GM23338 (cell line): ENCODE results near the gene CCDC85B. TPM values are rescaled to one million over a fixed set of nuclear protein-coding genes. Genes with fewer than 3 reads are reported as not detected.

Experiments
- ATAC-seq: fragments of 200-7000 bp; cut with Tn5 transposase; 3 replicates; pipeline ENCODE4 v1.9.1; 2020
- DNase-seq: peaks from one replicate; pipeline ENCODE4 v3.0.0-alpha.2; 2015; ENCODE audit warnings: low spot score
- H2AFZ ChIP-seq: fragments of 200-600 bp; sonication (generic); 2 replicates; pipeline ENCODE4 v1.8.0; 2016; ENCODE audit warnings: antibody characterized with exemption, mild to moderate bottlenecking, moderate library complexity
- H3F3A ChIP-seq: fragments of 200-600 bp; sonication (generic); replicated peaks from 2 replicates; pipeline ENCODE4 v1.8.0; 2017; ENCODE audit warnings: antibody characterized with exemption, mixed run types, low read depth
- H3K27ac ChIP-seq: fragments of 200-600 bp; sonication (generic); 2 replicates; pipeline ENCODE4 v1.6.1; 2016; ENCODE audit warnings: low read depth
- H3K27me3 ChIP-seq: fragments of 200-600 bp; sonication (generic); 2 replicates; pipeline ENCODE4 v1.8.0; 2016; ENCODE audit warnings: mild to moderate bottlenecking, mixed run types, moderate library complexity; ENCODE audit not compliant: insufficient read depth
- H3K36me3 ChIP-seq: fragments of 200-600 bp; sonication (generic); 2 replicates; pipeline ENCODE4 v1.8.0; 2016; ENCODE audit warnings: mild to moderate bottlenecking; ENCODE audit not compliant: insufficient read depth
- H3K4me1 ChIP-seq: fragments of 200-600 bp; sonication (generic); 2 replicates; pipeline ENCODE4 v1.8.0; 2016; ENCODE audit warnings: mild to moderate bottlenecking, moderate library complexity; ENCODE audit not compliant: insufficient read depth
- H3K4me2 ChIP-seq: fragments of 200-600 bp; sonication (generic); 2 replicates; pipeline ENCODE4 v1.7.1; 2017; ENCODE audit warnings: mixed run types
- H3K4me3 ChIP-seq: fragments of 200-600 bp; sonication (generic); 2 replicates; pipeline ENCODE4 v1.6.1; 2016; ENCODE audit warnings: mixed run types
- H3K79me2 ChIP-seq: fragments of 200-600 bp; sonication (generic); replicated peaks from 2 replicates; pipeline ENCODE4 v1.8.0; 2017; ENCODE audit warnings: mild to moderate bottlenecking; ENCODE audit not compliant: insufficient read depth
- H3K9me2 ChIP-seq: fragments of 200-600 bp; sonication (generic); 2 replicates; pipeline ENCODE4 v1.8.0; 2017; ENCODE audit not compliant: insufficient read depth
- H4K20me1 ChIP-seq: fragments of 200-600 bp; sonication (generic); replicated peaks from 2 replicates; pipeline ENCODE4 v1.8.0; 2017; ENCODE audit warnings: mild to moderate bottlenecking; ENCODE audit not compliant: insufficient read depth
- H3K27ac Mint-ChIP-seq: 2 replicates; pipeline ENCODE4 v1.8.0; 2020; ENCODE audit warnings: inconsistent platforms, mild to moderate bottlenecking, moderate library complexity, mixed read lengths
- H3K27me3 Mint-ChIP-seq: 3 replicates; pipeline ENCODE4 v1.8.0; 2022; ENCODE audit warnings: low read depth, mild to moderate bottlenecking, moderate library complexity, mixed read lengths, inconsistent platforms; ENCODE audit not compliant: insufficient read depth, poor library complexity
- H3K36me3 Mint-ChIP-seq: 3 replicates; pipeline ENCODE4 v1.8.0; 2021; ENCODE audit warnings: low read depth, mild to moderate bottlenecking, inconsistent platforms, moderate library complexity, mixed read lengths
- H3K4me1 Mint-ChIP-seq: 3 replicates; pipeline ENCODE4 v1.8.0; 2020; ENCODE audit warnings: mild to moderate bottlenecking, inconsistent platforms, mixed read lengths
- H3K4me3 Mint-ChIP-seq: 3 replicates; pipeline ENCODE4 v1.8.0; 2021; ENCODE audit warnings: moderate library complexity, mild to moderate bottlenecking, inconsistent platforms, mixed read lengths
- H3K9me3 Mint-ChIP-seq: 3 replicates; pipeline ENCODE4 v1.8.0; 2020; ENCODE audit warnings: moderate library complexity, mild to moderate bottlenecking, inconsistent platforms, mixed read lengths
- CREB1 ChIP-seq: fragments of 250-450 bp; sonication (Bioruptor Pico); IDR thresholded peaks from 2 replicates; pipeline ENCODE4 v1.5.0; 2020; ENCODE audit warnings: low read depth, mild to moderate bottlenecking, moderate library complexity
- CTCF ChIP-seq, 2 experiments: fragments of 200-600 bp in 1 of 2; sonication (generic) in 1 of 2; conservative IDR thresholded peaks; 2 replicates each; pipeline versions ENCODE4 v1.5.1 to v1.6.1; 2016 to 2017; ENCODE audit warnings: antibody characterized with exemption in 2 of 2, low read depth in 2 of 2, mild to moderate bottlenecking in 2 of 2, moderate library complexity in 1 of 2
- EZH2 ChIP-seq: fragments of 200-600 bp; sonication (generic); IDR thresholded peaks from one replicate; pipeline ENCODE4 v1.8.0; 2017; ENCODE audit warnings: antibody characterized with exemption, mild to moderate bottlenecking, low read depth; ENCODE audit not compliant: unreplicated experiment
- EZH2phosphoT487 ChIP-seq: fragments of 200-600 bp; sonication (generic); IDR thresholded peaks from one replicate; pipeline ENCODE4 v1.8.1; 2018; ENCODE audit warnings: antibody characterized with exemption; ENCODE audit not compliant: unreplicated experiment
- JUNB ChIP-seq: IDR thresholded peaks from one replicate; pipeline ENCODE4 v1.6.1; 2016; ENCODE audit warnings: antibody characterized with exemption; ENCODE audit not compliant: unreplicated experiment
- NANOG ChIP-seq: IDR thresholded peaks from 2 replicates; pipeline ENCODE4 v1.6.1; 2016; ENCODE audit warnings: antibody characterized with exemption, borderline replicate concordance
- POLR2AphosphoS5 ChIP-seq: IDR thresholded peaks from 2 replicates; pipeline ENCODE4 v1.6.1; 2016; ENCODE audit warnings: antibody characterized with exemption, low read depth
- REST ChIP-seq: IDR thresholded peaks from one replicate; pipeline ENCODE4 v1.6.1; 2018; ENCODE audit warnings: antibody characterized with exemption; ENCODE audit not compliant: unreplicated experiment
- STAT1 ChIP-seq: IDR thresholded peaks from one replicate; pipeline ENCODE4 v1.6.1; 2016; ENCODE audit warnings: antibody characterized with exemption; ENCODE audit not compliant: unreplicated experiment
- ZNF114 ChIP-seq: fragments of 250-450 bp; sonication (Bioruptor Pico); IDR thresholded peaks from 2 replicates; pipeline ENCODE4 v1.5.0; 2020; ENCODE audit warnings: mild to moderate bottlenecking, moderate library complexity
- ZNF331 ChIP-seq: fragments of 250-450 bp; sonication (Bioruptor Pico); IDR thresholded peaks from 2 replicates; pipeline ENCODE4 v1.5.0; 2020; ENCODE audit warnings: low read depth, mild to moderate bottlenecking, moderate library complexity
- polyA plus RNA-seq: library from polyadenylated mRNA; unstranded; fragments of >200 nt; fragmentation: Nextera tagmentation; extraction: Ambion mirVana; gene quantifications from 2 replicates; pipeline ENCODE4 v1.2.1, GENCODE V29; 2016
- total RNA-seq: library from RNA; depleted of rRNA; stranded (reverse); fragments of >200 nt; shearing (Covaris generic); gene quantifications from 2 replicates; pipeline ENCODE4 v1.2.3, GENCODE V29; 2014
- TF ChIP-seq, protein P1 (sequence below): IDR thresholded peaks from 2 replicates; pipeline ENCODE4 v1.6.1; 2016; ENCODE audit warnings: antibody characterized with exemption

Gene CCDC85B
- total and polyA plus RNA-seq, 2 experiments from 2014 or later = 54.5 to 66.3 TPM

DNA sequence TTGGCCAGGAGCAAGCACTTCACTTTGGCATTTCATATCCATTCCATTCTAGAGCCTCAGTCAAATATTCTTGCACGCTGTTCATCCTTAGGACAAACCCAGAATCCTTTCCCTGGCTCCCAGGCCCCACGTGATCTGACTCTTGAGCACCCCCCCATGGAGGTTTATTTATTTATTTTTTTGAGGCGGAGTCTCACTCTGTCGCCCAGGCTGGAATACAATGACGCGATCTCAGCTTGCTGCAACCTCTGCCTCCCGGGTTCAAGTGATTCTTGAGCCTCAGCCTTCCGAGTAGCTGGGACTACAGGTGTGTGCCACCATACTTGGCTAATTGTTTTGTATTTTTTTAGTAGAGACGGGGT, 42.1 kb downstream of the CCDC85B start:
- DNase-seq (peak; percentile 82), ATAC-seq (peak; percentile 74)
- Histone ChIP-seq H3K79me2 (no peaks in the 10 kb centered on the region), H3K4me3 (peak overlapping the region; percentile 42; the same call in 1 of the 2 replicates), H3F3A (0 out of 2 replicates have a peak, but pooled peaks cover 5% of the 10 kb centered on the region), H4K20me1 (no peaks in the 10 kb centered on the region), H3K27ac (0 out of 2 replicates have a peak overlapping the region, but pooled peaks have one; percentile 61), H3K27me3 (no peaks in the 10 kb centered on the region), H3K36me3 (no peaks in the 10 kb centered on the region), H3K4me1 (peaks cover 4% of the 10 kb centered on the region), H2AFZ (peak overlapping the region; percentile 96), H3K4me2 (peak overlapping the region; percentile 72), H3K9me2 (no peaks in the 10 kb centered on the region)
- Mint-ChIP-seq H3K4me1 (peaks cover 19% of the 10 kb centered on the region), H3K27ac (no peak overlapping the region; the same call in 1 of the 2 replicates), H3K36me3 (no peaks in the 10 kb centered on the region), H3K9me3 (no peaks in the 10 kb centered on the region), H3K4me3 (peak overlapping the region; percentile 38; the same call in 2 of the 3 replicates), H3K27me3 (peaks cover 7% of the 10 kb centered on the region)
- TF ChIP-seq REST (no peak), CTCF (conservative IDR thresholded peaks at IDR 0.05; ENCODE audit: low read depth in 2 of 2) (peak; percentile 51 to 71), CREB1 (0 out of 2 replicates have a peak, but pooled peaks have one; percentile 16)

DNA sequence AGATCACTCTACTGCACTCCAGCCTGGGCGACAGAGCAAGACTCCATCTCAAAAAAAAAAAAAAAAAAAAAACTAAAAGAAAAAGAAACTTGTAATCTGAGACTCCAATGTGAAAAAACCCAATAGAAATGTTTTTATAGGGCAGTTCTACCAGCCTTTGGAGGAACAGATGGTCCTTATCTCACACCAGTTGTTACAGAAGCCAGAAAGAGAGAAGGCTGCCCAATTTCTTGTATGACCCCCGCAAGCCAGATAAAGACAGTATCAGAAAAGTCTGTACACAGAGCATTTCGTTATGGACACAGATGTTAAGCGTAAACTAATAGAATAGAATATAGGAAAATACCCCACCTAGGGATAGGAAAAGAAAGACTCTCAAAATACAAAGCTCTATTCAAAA, 43.5 kb downstream of the CCDC85B start:
- peaks cover 7% of the 10 kb centered on the region for H3K4me1 Mint-ChIP-seq
- Histone ChIP-seq H3K4me1 (no peaks in the 10 kb centered on the region; the same call in 1 of the 2 replicates), H2AFZ (no peak overlapping the region), H3K79me2 (no peaks in the 10 kb centered on the region), H3K27me3 (no peaks in the 10 kb centered on the region), H3K4me2 (no peak overlapping the region), H3K27ac (no peak overlapping the region), H3F3A (0 out of 2 replicates have a peak, but pooled peaks cover 5% of the 10 kb centered on the region), H3K36me3 (no peaks in the 10 kb centered on the region), H4K20me1 (no peaks in the 10 kb centered on the region), H3K4me3 (no peak overlapping the region), H3K9me2 (no peaks in the 10 kb centered on the region)
- DNase-seq = no peak
- H3K27ac Mint-ChIP-seq = no peak overlapping the region
- H3K36me3 Mint-ChIP-seq = no peaks in the 10 kb centered on the region
- no peaks in the 10 kb centered on the region for H3K9me3 Mint-ChIP-seq
- H3K4me3 Mint-ChIP-seq = no peak overlapping the region
- ATAC-seq = no peak
- peaks cover 11% of the 10 kb centered on the region for H3K27me3 Mint-ChIP-seq
- TF ChIP-seq POLR2AphosphoS5 = no peak
- TF ChIP-seq JUNB = no peak
- TF ChIP-seq CREB1 = no peak
- TF ChIP-seq EZH2phosphoT487 = no peak
- TF ChIP-seq ZNF331 (CRISPR knock-in tag) = no peak
- TF ChIP-seq ZNF114 (CRISPR knock-in tag) = no peak
- TF ChIP-seq, protein P1, sequence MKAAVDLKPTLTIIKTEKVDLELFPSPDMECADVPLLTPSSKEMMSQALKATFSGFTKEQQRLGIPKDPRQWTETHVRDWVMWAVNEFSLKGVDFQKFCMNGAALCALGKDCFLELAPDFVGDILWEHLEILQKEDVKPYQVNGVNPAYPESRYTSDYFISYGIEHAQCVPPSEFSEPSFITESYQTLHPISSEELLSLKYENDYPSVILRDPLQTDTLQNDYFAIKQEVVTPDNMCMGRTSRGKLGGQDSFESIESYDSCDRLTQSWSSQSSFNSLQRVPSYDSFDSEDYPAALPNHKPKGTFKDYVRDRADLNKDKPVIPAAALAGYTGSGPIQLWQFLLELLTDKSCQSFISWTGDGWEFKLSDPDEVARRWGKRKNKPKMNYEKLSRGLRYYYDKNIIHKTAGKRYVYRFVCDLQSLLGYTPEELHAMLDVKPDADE = no peak
- TF ChIP-seq STAT1 = no peak
- no peak for TF ChIP-seq NANOG
- TF ChIP-seq EZH2 = no peak
- no peak for TF ChIP-seq REST
- TF ChIP-seq CTCF (conservative IDR thresholded peaks at IDR 0.05; ENCODE audit: low read depth in 2 of 2) = no peak
